DMS114 treated with DMSO at 0.1 percent for 48 hours (cell line): ENCODE measurements around the gene USHBP1.

Experiments used
- DNase-seq: peaks from one replicate; lab custom pipeline; 2025; ENCODE audit not compliant: unreplicated experiment; lab: John Stamatoyannopoulos, UW

Gene USHBP1

GRCh38 chr19:17263712-17264640 lies 569 bp downstream of the USHBP1 start:
- DNase-seq = no peak

GRCh38 chr19:17262557-17262956 lies 2.0 kb downstream of the USHBP1 start:
- no peak for DNase-seq

- no peak for DNase-seq
Measured at GRCh38 chr19:17260842-17261325, 3.7 kb downstream of the USHBP1 start.

GRCh38 chr19:17259934-17260333 lies 4.6 kb downstream of the USHBP1 start:
- DNase-seq = no peak

- DNase-seq = no peak
Measured at GRCh38 chr19:17259118-17259780, 5.3 kb downstream of the USHBP1 start.

- no peak for DNase-seq
Measured at GRCh38 chr19:17256130-17256529, 8.4 kb downstream of the USHBP1 start.

GRCh38 chr19:17255150-17255621 lies 9.4 kb downstream of the USHBP1 start:
- no peak for DNase-seq

GRCh38 chr19:17254636-17255035 lies 9.9 kb downstream of the USHBP1 start:
- DNase-seq = no peak

GRCh38 chr19:17249887-17250548 lies 14.5 kb downstream of the USHBP1 start:
- DNase-seq = no peak

- no peak for DNase-seq
Measured at GRCh38 chr19:17248011-17248776, 16.4 kb downstream of the USHBP1 start.

GRCh38 chr19:17246681-17247425 lies 17.7 kb downstream of the USHBP1 start:
- no peak for DNase-seq

GRCh38 chr19:17245535-17245984 lies 19.0 kb downstream of the USHBP1 start, which contains the start of gene NR2F6:
Gene NR2F6, minus strand, starts transcription at chr19:17245919. Its CDS starts 699 bp downstream, at chr19:17245220.
- no peak for DNase-seq

- no peak for DNase-seq
Measured at GRCh38 chr19:17244618-17245534, 19.7 kb downstream of the USHBP1 start.

GRCh38 chr19:17243830-17244617 lies 20.5 kb downstream of the USHBP1 start:
- no peak for DNase-seq

- no peak for DNase-seq
Measured at GRCh38 chr19:17243211-17243829, 21.2 kb downstream of the USHBP1 start.

GRCh38 chr19:17242431-17243208 lies 21.9 kb downstream of the USHBP1 start:
- no peak for DNase-seq
